ENCODE results near the gene ADARB2.

DNA sequence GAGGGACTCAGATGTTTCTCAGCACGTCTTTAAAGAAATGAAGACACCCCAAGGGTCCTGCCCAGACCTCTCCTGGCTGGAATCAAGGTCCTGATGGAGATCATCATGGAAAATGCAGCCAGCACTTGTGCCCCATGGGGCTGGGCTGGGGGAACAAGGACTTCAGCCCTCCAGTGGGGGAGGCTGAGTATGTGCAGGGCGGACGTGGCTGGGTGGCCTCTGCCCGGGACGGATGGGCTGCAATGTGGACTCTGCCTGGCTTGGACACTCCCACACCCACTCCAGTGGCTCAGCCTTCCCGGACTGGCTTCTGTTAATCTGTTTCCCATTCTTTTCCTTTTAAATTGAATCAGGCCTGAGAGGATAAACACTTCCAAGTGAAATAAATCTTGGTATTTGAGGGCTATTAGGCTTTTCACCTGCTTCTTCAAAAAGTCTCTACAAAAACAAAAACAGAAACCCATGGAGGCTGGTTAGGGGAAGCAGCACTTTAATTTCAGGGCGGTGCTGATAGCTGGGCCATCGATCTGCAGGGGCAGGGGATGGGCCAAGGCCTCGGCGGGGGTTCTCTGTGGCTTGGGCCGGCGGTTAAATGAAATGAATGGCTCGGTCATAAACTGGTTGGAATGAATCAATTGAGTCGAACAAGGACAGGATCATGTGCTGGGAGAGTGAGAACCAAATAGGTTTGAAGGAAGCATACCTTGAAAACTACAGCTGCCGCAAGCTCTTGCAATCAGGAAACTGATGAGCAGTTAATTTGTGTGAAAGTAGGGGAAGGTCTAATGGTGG lies 51.4 kb downstream of the ADARB2 start:
- TF ChIP-seq, protein P1, sequence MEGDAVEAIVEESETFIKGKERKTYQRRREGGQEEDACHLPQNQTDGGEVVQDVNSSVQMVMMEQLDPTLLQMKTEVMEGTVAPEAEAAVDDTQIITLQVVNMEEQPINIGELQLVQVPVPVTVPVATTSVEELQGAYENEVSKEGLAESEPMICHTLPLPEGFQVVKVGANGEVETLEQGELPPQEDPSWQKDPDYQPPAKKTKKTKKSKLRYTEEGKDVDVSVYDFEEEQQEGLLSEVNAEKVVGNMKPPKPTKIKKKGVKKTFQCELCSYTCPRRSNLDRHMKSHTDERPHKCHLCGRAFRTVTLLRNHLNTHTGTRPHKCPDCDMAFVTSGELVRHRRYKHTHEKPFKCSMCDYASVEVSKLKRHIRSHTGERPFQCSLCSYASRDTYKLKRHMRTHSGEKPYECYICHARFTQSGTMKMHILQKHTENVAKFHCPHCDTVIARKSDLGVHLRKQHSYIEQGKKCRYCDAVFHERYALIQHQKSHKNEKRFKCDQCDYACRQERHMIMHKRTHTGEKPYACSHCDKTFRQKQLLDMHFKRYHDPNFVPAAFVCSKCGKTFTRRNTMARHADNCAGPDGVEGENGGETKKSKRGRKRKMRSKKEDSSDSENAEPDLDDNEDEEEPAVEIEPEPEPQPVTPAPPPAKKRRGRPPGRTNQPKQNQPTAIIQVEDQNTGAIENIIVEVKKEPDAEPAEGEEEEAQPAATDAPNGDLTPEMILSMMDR (IDR thresholded peaks at IDR 0.05): no peak
- TF ChIP-seq EP300 (IDR thresholded peaks at IDR 0.05) (no peak), POLR2AphosphoS5 (IDR thresholded peaks at IDR 0.05) (no peak), POLR2A (IDR thresholded peaks at IDR 0.05) (no peak)
